CD4-positive, alpha-beta T cell (primary cell): ENCODE data around the gene SH2B3. TPM values are rescaled to one million over a fixed set of nuclear protein-coding genes. Genes with fewer than 3 reads are reported as not detected.

ENCODE experiments used
- ATAC-seq: fragments of 200-7000 bp; cut with Tn5 transposase; one replicate; pipeline ENCODE4 v1.10.0; 2022; ENCODE audit warnings: mild to moderate bottlenecking; ENCODE audit not compliant: poor library complexity
- CTCF ChIA-PET: fragments of 350-600 bp; sonication (Branson Sonifier 250); formaldehyde crosslinking; loops from one replicate; lab custom pipeline; 2021; ENCODE audit warnings: antibody characterized with exemption, inconsistent platforms; lab: Charles Lee
- POLR2A ChIA-PET: fragments of 350-600 bp; sonication (Branson Sonifier 250); formaldehyde crosslinking; loops from one replicate; lab custom pipeline; 2021; ENCODE audit warnings: antibody characterized with exemption, inconsistent platforms; lab: Charles Lee
- DNase-seq, 14 experiments: peaks; one replicate each; pipeline ENCODE4 v3.0.0-alpha.2; 2013 to 2020; ENCODE audit warnings: mixed read lengths in 2 of 14
- H3K27ac ChIP-seq, 2 donors: one replicate each; pipeline versions ENCODE4 v1.5.1 to v1.7.0; 2013; ENCODE audit warnings: low read length in 2 of 2, low read depth in 1 of 2, mild to moderate bottlenecking in 1 of 2
- H3K27me3 ChIP-seq, 2 experiments: 1 replicate in 1 of 2; 2 replicates in 1 of 2; pipeline versions ENCODE4 v1.6.1 to v1.7.0; 2013; ENCODE audit warnings: low read length in 2 of 2, control low read depth in 1 of 2, mild to moderate bottlenecking in 1 of 2, moderate library complexity in 1 of 2; ENCODE audit not compliant: insufficient read depth in 2 of 2, control insufficient read depth in 1 of 2
- H3K36me3 ChIP-seq: one replicate; pipeline ENCODE4 v1.6.1; 2013; ENCODE audit warnings: low read length, control low read depth; ENCODE audit not compliant: insufficient read depth
- H3K4me1 ChIP-seq: one replicate; pipeline ENCODE4 v1.6.1; 2013; ENCODE audit warnings: low read length, control low read depth; ENCODE audit not compliant: insufficient read depth
- H3K4me3 ChIP-seq: one replicate; pipeline ENCODE4 v1.5.1; 2013; ENCODE audit warnings: mild to moderate bottlenecking, low read length, moderate library complexity
- H3K9me3 ChIP-seq, 2 experiments: 1 replicate in 1 of 2; 2 replicates in 1 of 2; pipeline versions ENCODE4 v1.6.1 to v1.7.0; 2013; ENCODE audit warnings: low read length in 2 of 2, mild to moderate bottlenecking in 2 of 2, control low read depth in 1 of 2, moderate library complexity in 1 of 2; ENCODE audit not compliant: control insufficient read depth in 1 of 2, insufficient read depth in 1 of 2
- H3K27ac Mint-ChIP-seq: one replicate; pipeline ENCODE4 v1.8.0; 2020; ENCODE audit warnings: mixed read lengths
- H3K27me3 Mint-ChIP-seq: one replicate; pipeline ENCODE4 v1.8.0; 2021; ENCODE audit warnings: mixed read lengths
- H3K36me3 Mint-ChIP-seq: one replicate; pipeline ENCODE4 v1.8.0; 2021; ENCODE audit warnings: low read depth, mixed read lengths
- H3K4me1 Mint-ChIP-seq: one replicate; pipeline ENCODE4 v1.8.0; 2021; ENCODE audit warnings: low read depth, mixed read lengths
- H3K4me3 Mint-ChIP-seq: one replicate; pipeline ENCODE4 v1.8.0; 2020; ENCODE audit warnings: mild to moderate bottlenecking, mixed read lengths
- H3K9me3 Mint-ChIP-seq: one replicate; pipeline ENCODE4 v1.8.0; 2020; ENCODE audit warnings: mixed read lengths
- intact Hi-C, 2 experiments: fragments of 100-400 bp; cut with DNase I in 1 of 2; cut with micrococcal nuclease in 1 of 2; formaldehyde crosslinking; loops; one replicate each; pipeline versions ENCODE4 v1.15.1 to v1.9.0; 2023 to 2025; cut with DNase I, micrococcal nuclease
- total RNA-seq, 174 experiments: library from RNA in 2 of 174; stranded (reverse) in 2 of 174; gene quantifications; one replicate each; pipeline ENCODE4 v1.2.3 and lab custom pipeline; 2021 to 2026
- TF ChIP-seq, protein P1 (sequence below): fragments of 200-600 bp; IDR thresholded peaks from one replicate; pipeline ENCODE4 v1.8.0; 2022; ENCODE audit warnings: antibody characterized with exemption, mild to moderate bottlenecking

Gene SH2B3
- total RNA-seq, 2 experiments from 2014 or later, result 42.3 to 46.4 TPM

DNA sequence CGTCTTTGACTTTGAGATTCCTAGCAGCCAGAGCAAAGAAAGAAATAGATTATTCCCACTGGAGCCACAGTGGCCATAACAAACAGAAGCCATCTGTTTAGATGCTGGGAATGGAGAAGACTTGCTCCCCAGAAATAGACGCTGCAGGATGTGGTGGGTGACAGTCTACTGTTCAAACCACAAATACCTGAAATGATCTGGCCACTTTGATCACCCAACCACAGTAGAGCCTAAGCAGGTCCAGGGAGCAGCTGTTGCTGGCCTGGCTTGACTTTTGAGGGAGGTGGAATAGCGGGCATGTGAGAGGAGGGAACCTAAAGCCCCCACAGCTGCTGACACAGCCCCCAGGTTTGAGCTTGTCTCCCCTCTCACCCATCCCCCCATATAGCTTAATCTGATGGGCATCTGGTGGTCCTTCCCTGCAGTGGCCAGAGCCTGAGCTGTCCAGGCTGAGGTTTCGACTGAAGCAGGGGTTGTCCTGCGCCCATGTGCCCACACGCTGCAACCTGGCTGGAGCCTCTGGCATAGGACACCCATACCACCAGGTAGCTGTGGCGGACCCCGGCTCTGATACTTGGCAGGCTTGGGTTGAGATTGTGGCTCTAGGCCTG is 38.7 kb downstream of the SH2B3 start:
- ATAC-seq (no peak), DNase-seq (peak in 2 of 14 experiments; percentile 58 to 71)
- TF ChIP-seq, protein P1, sequence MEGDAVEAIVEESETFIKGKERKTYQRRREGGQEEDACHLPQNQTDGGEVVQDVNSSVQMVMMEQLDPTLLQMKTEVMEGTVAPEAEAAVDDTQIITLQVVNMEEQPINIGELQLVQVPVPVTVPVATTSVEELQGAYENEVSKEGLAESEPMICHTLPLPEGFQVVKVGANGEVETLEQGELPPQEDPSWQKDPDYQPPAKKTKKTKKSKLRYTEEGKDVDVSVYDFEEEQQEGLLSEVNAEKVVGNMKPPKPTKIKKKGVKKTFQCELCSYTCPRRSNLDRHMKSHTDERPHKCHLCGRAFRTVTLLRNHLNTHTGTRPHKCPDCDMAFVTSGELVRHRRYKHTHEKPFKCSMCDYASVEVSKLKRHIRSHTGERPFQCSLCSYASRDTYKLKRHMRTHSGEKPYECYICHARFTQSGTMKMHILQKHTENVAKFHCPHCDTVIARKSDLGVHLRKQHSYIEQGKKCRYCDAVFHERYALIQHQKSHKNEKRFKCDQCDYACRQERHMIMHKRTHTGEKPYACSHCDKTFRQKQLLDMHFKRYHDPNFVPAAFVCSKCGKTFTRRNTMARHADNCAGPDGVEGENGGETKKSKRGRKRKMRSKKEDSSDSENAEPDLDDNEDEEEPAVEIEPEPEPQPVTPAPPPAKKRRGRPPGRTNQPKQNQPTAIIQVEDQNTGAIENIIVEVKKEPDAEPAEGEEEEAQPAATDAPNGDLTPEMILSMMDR, result no peak
- H3K27me3 Mint-ChIP-seq, result no peaks in the 10 kb centered on the region
- H3K27ac Mint-ChIP-seq, result peak overlapping the region; percentile 82
- ChIA-PET POLR2A (interaction anchor here (0.9 to 5.1 kb wide), 13 partner anchors 10 to 241 kb away, joined by 3 to 87 read pairs (median 6); partner anchors contain the start of genes ACAD10, BRAP and SH2B3), CTCF (interaction anchor here (1.0 to 27.4 kb wide), 6 partner anchors 10 to 42 kb away, joined by 3 to 487 read pairs (median 6); partner anchors contain the start of gene SH2B3)
- H3K4me1 Mint-ChIP-seq, result peaks cover 69% of the 10 kb centered on the region
- H3K9me3 Mint-ChIP-seq, result no peaks in the 10 kb centered on the region
- peaks cover 58% of the 10 kb centered on the region for H3K36me3 Mint-ChIP-seq
- peak overlapping the region; percentile 74 to 80 for H3K27ac ChIP-seq
- H3K9me3 ChIP-seq, result no peaks in the 10 kb centered on the region
- H3K4me1 ChIP-seq, result peaks cover 79% of the 10 kb centered on the region
- intact Hi-C loops, result no loop called here
- peaks cover 58% of the 10 kb centered on the region for H3K36me3 ChIP-seq
- H3K4me3 Mint-ChIP-seq, result peak overlapping the region; percentile 65
- peak overlapping the region; percentile 12 for H3K4me3 ChIP-seq
- H3K27me3 ChIP-seq, result no peaks in the 10 kb centered on the region

DNA sequence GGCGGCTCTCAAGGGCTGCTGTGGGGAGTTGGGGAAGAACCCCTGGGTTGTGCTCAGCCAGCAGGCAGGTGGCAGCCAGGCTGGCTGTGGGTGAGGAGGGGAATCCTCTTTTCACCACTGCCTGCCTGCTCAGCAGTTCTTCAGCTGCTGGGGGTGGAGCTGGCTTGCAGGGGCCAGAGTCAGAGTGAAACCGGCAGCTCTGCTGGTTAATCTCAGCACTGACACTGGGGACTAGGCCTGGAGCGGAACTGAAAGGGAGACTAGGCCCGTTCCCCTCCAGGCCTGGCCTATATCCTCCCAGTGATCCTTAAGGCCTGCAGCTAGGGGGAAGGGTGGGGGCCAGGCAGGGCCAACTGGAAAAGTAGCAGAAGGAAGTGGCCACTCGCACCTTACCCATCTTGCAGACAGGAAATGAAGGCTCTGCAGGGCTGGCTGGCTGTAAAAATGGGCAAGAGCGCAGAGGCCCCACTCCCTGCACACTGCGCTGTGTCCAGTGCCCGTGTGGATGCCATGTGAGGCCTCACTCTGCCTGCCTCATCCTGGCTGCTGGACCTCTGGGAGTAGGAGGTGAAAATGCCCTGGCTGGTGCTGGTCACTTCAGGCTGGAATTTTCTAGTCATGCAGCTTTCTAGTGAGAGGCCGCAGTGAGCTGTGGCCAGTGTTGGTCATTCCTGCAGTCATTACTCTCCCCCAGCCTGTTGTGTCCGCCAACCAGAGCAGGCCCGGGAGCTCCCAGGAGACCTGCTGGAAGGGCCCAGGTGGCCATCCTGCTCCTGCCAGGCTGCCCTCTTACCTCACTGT is 39.4 kb downstream of the SH2B3 start:
- H3K9me3 ChIP-seq, result no peaks in the 10 kb centered on the region
- Mint-ChIP-seq H3K27me3 (no peaks in the 10 kb centered on the region), H3K36me3 (peaks cover 57% of the 10 kb centered on the region), H3K9me3 (no peaks in the 10 kb centered on the region), H3K27ac (peak overlapping the region; percentile 82), H3K4me3 (peak overlapping the region; percentile 65), H3K4me1 (peaks cover 64% of the 10 kb centered on the region)
- TF ChIP-seq, protein P1, result no peak
- peak overlapping the region; percentile 74 to 80 for H3K27ac ChIP-seq
- peak overlapping the region; percentile 12 for H3K4me3 ChIP-seq
- no peaks in the 10 kb centered on the region for H3K27me3 ChIP-seq
- CTCF ChIA-PET, result interaction anchor here (1.0 to 27.4 kb wide), 7 partner anchors 10 to 43 kb away, joined by 3 to 487 read pairs (median 4); partner anchors contain the start of gene SH2B3
- H3K36me3 ChIP-seq, result peaks cover 61% of the 10 kb centered on the region
- ATAC-seq (peak; percentile 96), DNase-seq (peak; percentile 58 to 95 (median 73))
- POLR2A ChIA-PET, result interaction anchor here (0.6 to 5.1 kb wide), 14 partner anchors 9 to 664 kb away, joined by 3 to 87 read pairs (median 6); partner anchors contain the start of genes ACAD10 and BRAP
- intact Hi-C loops, result loop anchor here in 1 of 2 experiments (1.0 kb wide), 2 partner anchors 10 to 40 kb away; partner anchors contain the start of gene SH2B3
- peaks cover 76% of the 10 kb centered on the region for H3K4me1 ChIP-seq
